Neutrophil (primary cell): ENCODE data around the gene KREMEN1.

Experiments used
- H3K27ac ChIP-seq: fragments of 200-600 bp; sonication (generic); 2 replicates; pipeline ENCODE4 v1.5.1; 2016; ENCODE audit warnings: mild to moderate bottlenecking, moderate library complexity
- H3K27me3 ChIP-seq: fragments of 200-600 bp; sonication (generic); 2 replicates; pipeline ENCODE4 v1.6.0; 2016; ENCODE audit warnings: mild to moderate bottlenecking
- H3K36me3 ChIP-seq: fragments of 200-600 bp; sonication (generic); 2 replicates; pipeline ENCODE4 v1.5.1; 2017
- H3K4me1 ChIP-seq, 2 experiments: fragments of 200-600 bp in 1 of 2; sonication (generic) in 1 of 2; 1 replicate in 1 of 2; 2 replicates in 1 of 2; pipeline versions ENCODE4 v1.5.1 to v1.6.1; 2013 to 2016; ENCODE audit warnings: low read depth in 1 of 2, low read length in 1 of 2, mild to moderate bottlenecking in 1 of 2, moderate library complexity in 1 of 2; ENCODE audit not compliant: control insufficient read depth in 1 of 2, insufficient read depth in 1 of 2
- H3K4me3 ChIP-seq, 2 experiments: fragments of 200-600 bp in 1 of 2; sonication (generic) in 1 of 2; 1 replicate in 1 of 2; 2 replicates in 1 of 2; pipeline ENCODE4 v1.5.1; 2013 to 2016; ENCODE audit warnings: low read depth in 1 of 2, low read length in 1 of 2, mild to moderate bottlenecking in 1 of 2, moderate library complexity in 1 of 2
- H3K9me3 ChIP-seq: fragments of 200-600 bp; sonication (generic); 2 replicates; pipeline ENCODE4 v1.5.1; 2016
- CTCF ChIP-seq: fragments of 200-600 bp; sonication (generic); IDR thresholded peaks from 2 replicates; pipeline ENCODE4 v1.5.1; 2016; ENCODE audit warnings: antibody characterized with exemption

The KREMEN1 gene

GRCh38 chr22:29090039-29090438, 17.2 kb downstream of the KREMEN1 start:
- no peak for TF ChIP-seq CTCF
- Histone ChIP-seq H3K27ac (no peak overlapping the region), H3K36me3 (no peaks in the 10 kb centered on the region), H3K4me3 (no peak overlapping the region), H3K4me1 (peaks cover 0 to 5% of the 10 kb centered on the region in 2 experiments), H3K27me3 (peaks cover 40% of the 10 kb centered on the region), H3K9me3 (no peaks in the 10 kb centered on the region)

GRCh38 chr22:29092243-29092642, 19.4 kb downstream of the KREMEN1 start:
- no peak overlapping the region for H3K27ac ChIP-seq

GRCh38 chr22:29093030-29093429, 20.2 kb downstream of the KREMEN1 start:
- peaks cover 0 to 5% of the 10 kb centered on the region in 2 experiments for H3K4me1 ChIP-seq
- no peak overlapping the region for H3K4me3 ChIP-seq
- no peaks in the 10 kb centered on the region for H3K36me3 ChIP-seq
- peaks cover 34% of the 10 kb centered on the region for H3K27me3 ChIP-seq
- H3K27ac ChIP-seq: no peak overlapping the region
- TF ChIP-seq CTCF: no peak
- H3K9me3 ChIP-seq: no peaks in the 10 kb centered on the region

More at GRCh38 chr22:29092243-29092642, 19.4 kb downstream of the KREMEN1 start:
- no peak overlapping the region for H3K4me3 ChIP-seq
- peaks cover 34% of the 10 kb centered on the region for H3K27me3 ChIP-seq
- peaks cover 0 to 5% of the 10 kb centered on the region in 2 experiments for H3K4me1 ChIP-seq
- H3K36me3 ChIP-seq: no peaks in the 10 kb centered on the region
- no peak for TF ChIP-seq CTCF
- H3K9me3 ChIP-seq: no peaks in the 10 kb centered on the region

GRCh38 chr22:29093501-29094300, 20.9 kb downstream of the KREMEN1 start:
- no peak for TF ChIP-seq CTCF
- H3K4me3 ChIP-seq: no peak overlapping the region
- peaks cover 30% of the 10 kb centered on the region for H3K27me3 ChIP-seq
- H3K9me3 ChIP-seq: no peaks in the 10 kb centered on the region
- no peaks in the 10 kb centered on the region for H3K36me3 ChIP-seq
- H3K27ac ChIP-seq: no peak overlapping the region
- peaks cover 0 to 5% of the 10 kb centered on the region in 2 experiments for H3K4me1 ChIP-seq

GRCh38 chr22:29095459-29095858, 22.6 kb downstream of the KREMEN1 start:
- H3K4me1 ChIP-seq: peaks cover 0 to 5% of the 10 kb centered on the region in 2 experiments
- H3K9me3 ChIP-seq: no peaks in the 10 kb centered on the region
- no peak for TF ChIP-seq CTCF
- H3K4me3 ChIP-seq: no peak overlapping the region
- H3K36me3 ChIP-seq: no peaks in the 10 kb centered on the region
- no peak overlapping the region for H3K27ac ChIP-seq
- H3K27me3 ChIP-seq: peaks cover 16% of the 10 kb centered on the region
